ENCODE results near the gene ABCA8.
"Not testable (repeated sequence)": the region's sequence is repeated elsewhere in the genome, so short reads cannot be mapped to it uniquely, and the experiment has no call there.

ABCA8 gene

GRCh38 chr17:68830313-68830712 lies 124.9 kb downstream of the ABCA8 start:
- no peak for DNase-seq (ENCODE audit: low read depth in 3 of 3)

- DNase-seq (ENCODE audit: low read depth in 3 of 3) = no peak
Measured at GRCh38 chr17:68829211-68829610, 126.0 kb downstream of the ABCA8 start.

DNA sequence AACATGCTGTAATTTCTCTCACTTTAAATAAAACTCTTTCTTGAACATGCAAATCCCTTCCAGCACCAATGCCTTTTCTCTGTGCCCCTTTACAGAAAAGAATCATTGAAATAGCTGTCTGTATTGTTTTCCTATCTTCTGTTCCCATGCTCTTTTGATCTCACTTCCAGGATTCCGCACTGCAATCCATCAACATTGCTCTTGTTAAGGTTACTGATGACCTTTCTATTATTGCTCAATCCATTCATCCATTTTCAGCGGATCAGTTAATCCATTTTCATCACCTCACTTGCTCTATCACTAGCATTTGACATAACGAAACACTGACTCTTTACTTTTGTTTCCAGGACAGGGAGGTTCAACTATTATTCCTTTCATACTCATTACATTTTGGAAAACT lies 130.5 kb downstream of the ABCA8 start:
- no peak for DNase-seq (ENCODE audit: low read depth in 3 of 3)

DNA sequence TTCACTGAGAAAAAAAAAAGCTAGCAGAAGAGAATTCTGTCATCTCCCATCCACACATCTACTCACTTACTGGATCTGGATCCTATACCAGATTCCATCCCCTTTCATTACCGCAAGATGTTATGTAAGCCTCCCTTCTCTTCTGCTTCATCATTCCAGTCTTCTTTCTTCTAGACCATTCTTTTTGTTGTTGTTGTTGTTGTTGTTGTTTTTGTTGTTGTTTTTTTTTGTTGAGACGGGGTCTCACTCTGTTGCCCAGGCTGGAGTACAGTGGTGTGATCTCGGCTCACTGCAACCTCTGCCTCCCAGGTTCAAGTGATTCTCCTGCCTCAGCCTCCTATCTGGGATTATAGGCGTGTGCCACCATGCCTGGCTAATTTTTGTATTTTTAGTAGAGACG lies 131.0 kb downstream of the ABCA8 start:
- DNase-seq (ENCODE audit: low read depth in 3 of 3) = not testable (repeated sequence)

DNA sequence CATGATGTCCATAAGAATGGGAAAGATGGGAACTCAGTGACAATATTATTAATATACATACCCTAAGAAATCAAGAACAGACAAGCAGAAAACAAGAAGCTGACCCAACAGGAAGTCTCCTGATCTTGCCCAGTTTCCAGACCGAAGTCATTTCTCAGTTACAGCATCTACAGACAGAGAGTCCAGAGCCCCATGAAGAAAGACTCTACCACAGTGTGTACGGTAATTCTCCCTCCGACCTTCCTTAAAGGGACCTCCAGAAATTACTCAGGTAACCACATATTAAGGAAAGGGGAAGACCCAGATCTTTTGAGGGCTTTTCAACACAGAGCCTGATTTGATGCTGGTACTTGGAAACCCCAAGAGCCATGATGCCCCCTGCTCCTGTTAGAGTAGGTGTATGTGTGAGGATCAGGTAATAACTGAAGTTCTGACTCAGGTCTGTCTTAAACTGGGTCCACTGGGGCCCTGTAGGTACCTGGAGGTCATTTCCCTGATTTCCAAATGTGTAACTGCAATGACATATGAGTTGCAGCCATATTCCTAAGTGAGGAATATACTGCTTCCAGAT lies 132.4 kb downstream of the ABCA8 start:
- no peak for DNase-seq (ENCODE audit: low read depth in 3 of 3)

GRCh38 chr17:68821860-68822696 lies 133.1 kb downstream of the ABCA8 start:
- no peak for DNase-seq (ENCODE audit: low read depth in 3 of 3)

DNA sequence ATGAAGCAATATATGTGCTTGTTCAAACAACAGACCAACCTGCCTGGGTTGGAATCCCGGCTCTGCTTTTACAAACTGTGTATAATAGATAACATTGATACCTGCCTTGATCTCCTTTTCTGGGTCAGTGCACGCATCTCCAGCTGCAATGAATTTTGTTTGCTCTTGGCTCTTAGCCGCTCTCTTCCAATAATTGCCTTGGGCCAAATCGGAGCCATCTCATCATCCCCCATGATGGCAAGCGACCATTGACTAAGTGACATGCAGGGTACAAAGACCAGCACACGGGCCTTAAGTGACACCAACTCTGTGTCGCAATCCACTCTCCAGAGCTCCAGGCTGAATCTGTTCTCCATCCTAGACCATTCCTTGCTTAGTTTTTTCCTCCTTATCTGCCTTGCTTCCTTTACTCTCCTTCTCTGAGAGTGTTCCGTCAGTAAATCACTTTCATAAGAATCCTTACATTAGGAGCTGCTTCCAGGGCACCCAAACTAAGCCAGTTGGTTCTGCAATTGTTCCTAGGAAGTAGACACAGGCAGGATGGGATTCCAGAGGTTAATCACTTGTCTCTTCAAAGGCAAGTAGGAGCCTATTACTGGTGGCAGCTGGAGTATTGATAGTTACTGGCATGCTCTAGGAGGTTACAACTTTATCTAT lies 134.2 kb downstream of the ABCA8 start:
- no peak for DNase-seq (ENCODE audit: low read depth in 3 of 3)

DNA sequence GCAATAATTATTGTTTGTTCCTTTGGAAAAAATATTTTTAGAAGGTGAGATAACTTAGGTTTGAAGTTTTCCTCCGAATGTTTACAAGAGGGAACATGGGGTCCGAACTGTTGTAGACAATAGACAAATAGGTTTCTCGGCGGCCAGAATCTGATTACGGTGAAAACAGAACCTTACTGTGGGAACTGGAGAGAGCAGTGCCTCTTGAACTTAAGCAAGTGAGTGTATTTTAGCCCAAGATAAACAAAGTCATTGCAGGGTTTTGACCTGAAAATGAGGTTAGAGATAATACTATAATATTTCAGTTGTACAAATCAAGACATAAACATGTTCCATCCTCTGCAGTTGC lies 134.7 kb downstream of the ABCA8 start:
- DNase-seq (ENCODE audit: low read depth in 3 of 3) = no peak

DNA sequence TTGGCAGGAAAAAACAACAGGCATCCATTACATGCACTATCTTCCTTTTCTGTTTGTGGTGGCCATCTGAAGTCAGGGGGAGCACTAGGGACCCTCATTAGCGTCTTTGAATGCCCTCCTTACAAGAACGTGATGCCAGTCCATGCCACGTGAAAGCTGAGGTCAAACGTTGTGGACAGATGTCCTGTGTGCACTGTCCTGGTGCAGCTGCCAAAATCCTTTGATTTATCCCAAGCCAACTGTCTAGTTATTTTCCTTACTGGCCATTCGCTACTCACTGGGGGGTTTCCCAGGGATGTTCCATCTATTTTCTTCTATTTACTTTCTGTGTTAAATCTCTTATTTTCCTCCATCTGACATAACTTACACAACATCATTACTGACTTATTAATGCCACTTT lies 135.7 kb downstream of the ABCA8 start:
- no peak for DNase-seq (ENCODE audit: low read depth in 3 of 3)

Measured in stimulated activated CD4-positive, alpha-beta T cell treated with anti-CD3 and anti-CD28 coated beads, TNF-alpha, amount 100 ng/mL, for 4 hours (primary cell).